ENCODE data around the gene CADPS.
"Not testable (repeated sequence)": the region's sequence is repeated elsewhere in the genome, so short reads cannot be mapped to it uniquely, and the experiment has no call there.

The CADPS gene

GRCh38 chr3:62601238-62602070 is 273.8 kb downstream of the CADPS start:
- peak in 1 of 51 donors; percentile 26 for DNase-seq

- no peak for DNase-seq
Observed at GRCh38 chr3:62600033-62600432, 275.2 kb downstream of the CADPS start.

GRCh38 chr3:62597491-62597890 is 277.7 kb downstream of the CADPS start:
- no peak for DNase-seq

GRCh38 chr3:62592408-62592807 is 282.8 kb downstream of the CADPS start:
- no peak for DNase-seq

GRCh38 chr3:62589078-62589477 is 286.1 kb downstream of the CADPS start:
- peak in 6 of 51 donors; percentile 1 to 26 (median 10) for DNase-seq

GRCh38 chr3:62587579-62588031 is 287.6 kb downstream of the CADPS start:
- DNase-seq = peak in 1 of 51 donors; percentile 10

- DNase-seq = no peak
Observed at GRCh38 chr3:62587169-62587568, 288.0 kb downstream of the CADPS start.

- no peak for DNase-seq
Observed at GRCh38 chr3:62586356-62586755, 288.9 kb downstream of the CADPS start.

GRCh38 chr3:62585861-62586260 is 289.4 kb downstream of the CADPS start:
- no peak for DNase-seq

- DNase-seq = no peak
Observed at GRCh38 chr3:62584636-62585035, 290.6 kb downstream of the CADPS start.

GRCh38 chr3:62582495-62583172 is 292.6 kb downstream of the CADPS start:
- DNase-seq = no peak

- DNase-seq = not testable (repeated sequence)
Observed at GRCh38 chr3:62580485-62580884, 294.7 kb downstream of the CADPS start.

GRCh38 chr3:62577153-62577552 is 298.1 kb downstream of the CADPS start:
- no peak for DNase-seq

- DNase-seq = no peak
Observed at GRCh38 chr3:62574266-62574898, 300.8 kb downstream of the CADPS start.

GRCh38 chr3:62571916-62572315 is 303.3 kb downstream of the CADPS start:
- DNase-seq = no peak

- no peak for DNase-seq
Observed at GRCh38 chr3:62570888-62571287, 304.3 kb downstream of the CADPS start.

GRCh38 chr3:62569609-62570008 is 305.6 kb downstream of the CADPS start:
- DNase-seq = no peak

GRCh38 chr3:62567097-62568021 is 307.9 kb downstream of the CADPS start:
- DNase-seq = peak in 6 of 51 donors; percentile 10 to 62 (median 13)

- DNase-seq = no peak
Observed at GRCh38 chr3:62566022-62566557, 309.1 kb downstream of the CADPS start.

- peak in 1 of 51 donors; percentile 11 for DNase-seq
Observed at GRCh38 chr3:62562596-62562995, 312.6 kb downstream of the CADPS start.

- DNase-seq = no peak
Observed at GRCh38 chr3:62562017-62562416, 313.2 kb downstream of the CADPS start.
